Activated naive CD8-positive, alpha-beta T cell treated with anti-CD3 and anti-CD28 coated beads, Interleukin-2, amount 10 ng/mL, durations not matched to agents 7 days and 5 days (primary cell): ENCODE data around the gene MARCO. TPM values are rescaled to one million over a fixed set of nuclear protein-coding genes. Genes with fewer than 3 reads are reported as not detected.

Experiments
- ATAC-seq: fragments of 150-1000 bp; cut with Tn5 transposase; one replicate; pipeline ENCODE4 v1.10.0; 2021; ENCODE audit warnings: low read depth, moderate library complexity
- POLR2A ChIA-PET: fragments of 350-600 bp; sonication (Branson Sonifier 250); formaldehyde crosslinking; loops from one replicate; lab custom pipeline; 2021; ENCODE audit warnings: antibody characterized with exemption; lab: Charles Lee
- DNase-seq: peaks from one replicate; pipeline ENCODE4 v3.0.0; 2021
- H3K27ac Mint-ChIP-seq: one replicate; pipeline ENCODE4 v1.8.0; 2022; ENCODE audit warnings: mild to moderate bottlenecking, mixed read lengths
- H3K27me3 Mint-ChIP-seq: one replicate; pipeline ENCODE4 v1.8.0; 2022; ENCODE audit warnings: mild to moderate bottlenecking, moderate library complexity, mixed read lengths
- H3K36me3 Mint-ChIP-seq: one replicate; pipeline ENCODE4 v1.8.0; 2021; ENCODE audit warnings: mild to moderate bottlenecking, mixed read lengths
- H3K4me1 Mint-ChIP-seq: one replicate; pipeline ENCODE4 v1.8.0; 2021; ENCODE audit warnings: mixed read lengths
- H3K4me3 Mint-ChIP-seq: one replicate; pipeline ENCODE4 v1.8.0; 2022; ENCODE audit warnings: mild to moderate bottlenecking, moderate library complexity, mixed read lengths
- H3K9me3 Mint-ChIP-seq: one replicate; pipeline ENCODE4 v1.8.0; 2021; ENCODE audit warnings: mixed read lengths
- total RNA-seq, 2 experiments: library from RNA; stranded (reverse); gene quantifications; one replicate each; pipeline ENCODE4 v1.2.3, GENCODE V29; 2021

Gene MARCO
- total RNA-seq, 2 experiments from 2014 or later, result 0.26 TPM; not detected in 1

GRCh38 chr2:118971245-118972122 lies 29.5 kb downstream of the MARCO start:
- ATAC-seq (no peak), DNase-seq (no peak)
- no peak overlapping the region for H3K4me3 Mint-ChIP-seq
- no peak overlapping the region for H3K27ac Mint-ChIP-seq
- no peaks in the 10 kb centered on the region for H3K36me3 Mint-ChIP-seq
- no peaks in the 10 kb centered on the region for H3K9me3 Mint-ChIP-seq
- H3K4me1 Mint-ChIP-seq, result no peaks in the 10 kb centered on the region
- POLR2A ChIA-PET, result no interaction called here
- H3K27me3 Mint-ChIP-seq, result peaks cover 6% of the 10 kb centered on the region

DNA sequence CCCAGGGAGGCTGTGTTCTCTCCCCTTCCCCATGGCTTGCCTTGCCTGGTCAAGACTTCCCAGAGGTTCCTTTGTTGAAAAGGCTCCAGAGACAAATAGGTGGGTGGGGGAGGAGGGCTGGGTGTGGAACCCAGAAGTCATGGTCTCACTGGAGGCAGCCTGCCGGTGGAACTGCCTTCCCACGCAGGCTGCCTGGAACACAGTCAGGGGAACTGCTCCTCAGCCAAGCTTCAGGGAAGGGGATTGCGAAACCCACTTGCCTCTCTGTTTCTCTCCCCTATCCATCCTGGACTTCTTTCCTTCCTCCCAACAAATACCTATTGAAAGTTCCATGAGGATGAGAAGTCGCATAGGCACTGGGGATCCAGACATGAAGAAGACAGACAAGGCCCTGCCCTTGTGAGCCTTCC lies 31.6 kb downstream of the MARCO start:
- H3K27ac Mint-ChIP-seq, result no peak overlapping the region
- H3K4me3 Mint-ChIP-seq, result no peak overlapping the region
- ATAC-seq, result no peak
- no peaks in the 10 kb centered on the region for H3K4me1 Mint-ChIP-seq
- peaks cover 3% of the 10 kb centered on the region for H3K9me3 Mint-ChIP-seq
- H3K36me3 Mint-ChIP-seq, result no peaks in the 10 kb centered on the region
- POLR2A ChIA-PET, result no interaction called here
- DNase-seq, result no peak
- H3K27me3 Mint-ChIP-seq, result peaks cover 6% of the 10 kb centered on the region

DNA sequence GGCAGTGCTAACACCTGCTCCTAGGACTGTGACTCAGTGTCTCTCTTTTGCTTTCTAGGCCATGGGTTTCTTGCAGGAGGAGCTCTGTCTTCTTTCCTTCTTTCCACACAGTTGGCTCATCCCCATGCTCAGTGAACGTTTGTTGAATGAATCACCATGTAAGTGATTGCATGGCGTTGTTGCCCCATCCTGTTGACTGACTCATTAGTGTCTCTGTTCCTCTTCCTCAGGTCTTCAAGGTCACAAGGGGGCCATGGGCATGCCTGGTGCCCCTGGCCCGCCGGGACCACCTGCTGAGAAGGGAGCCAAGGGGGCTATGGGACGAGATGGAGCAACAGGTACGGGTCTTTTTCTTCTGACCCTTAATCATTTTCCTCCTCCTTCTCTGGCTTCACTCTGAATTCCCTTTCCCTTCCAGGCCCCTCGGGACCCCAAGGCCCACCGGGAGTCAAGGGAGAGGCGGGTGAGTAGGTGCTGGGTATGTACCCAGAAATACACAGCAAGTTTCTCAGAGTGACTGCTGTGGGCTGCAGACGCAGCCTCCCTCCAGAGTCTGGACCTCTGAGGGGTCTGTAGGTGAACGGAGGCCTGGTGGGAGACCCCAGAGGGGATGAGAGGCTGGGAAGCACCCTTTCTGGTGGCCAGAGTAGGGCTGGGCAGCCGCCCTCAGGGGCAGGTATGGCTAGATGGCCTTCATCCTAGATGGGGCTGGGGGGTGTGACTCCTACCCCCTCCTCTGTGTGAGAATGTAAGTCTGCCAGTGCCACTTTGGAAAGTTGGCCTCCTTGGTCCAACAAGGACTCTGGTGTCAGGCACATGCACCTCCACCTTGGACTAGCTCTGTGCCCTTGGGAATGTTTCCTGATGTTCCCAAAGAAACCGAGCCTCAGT lies 32.4 kb downstream of the MARCO start:
- DNase-seq (no peak), ATAC-seq (no peak)
- Mint-ChIP-seq H3K9me3 (peaks cover 3% of the 10 kb centered on the region), H3K4me1 (no peaks in the 10 kb centered on the region), H3K27me3 (peaks cover 6% of the 10 kb centered on the region), H3K36me3 (no peaks in the 10 kb centered on the region), H3K4me3 (no peak overlapping the region), H3K27ac (no peak overlapping the region)
- POLR2A ChIA-PET, result no interaction called here

GRCh38 chr2:118975133-118975532 lies 33.1 kb downstream of the MARCO start:
- no peaks in the 10 kb centered on the region for H3K4me1 Mint-ChIP-seq
- H3K9me3 Mint-ChIP-seq, result peaks cover 3% of the 10 kb centered on the region
- no peak for DNase-seq
- no peak overlapping the region for H3K27ac Mint-ChIP-seq
- POLR2A ChIA-PET, result no interaction called here
- peaks cover 6% of the 10 kb centered on the region for H3K27me3 Mint-ChIP-seq
- H3K4me3 Mint-ChIP-seq, result no peak overlapping the region
- no peaks in the 10 kb centered on the region for H3K36me3 Mint-ChIP-seq
- ATAC-seq, result no peak

GRCh38 chr2:118978064-118978463 lies 36.1 kb downstream of the MARCO start:
- Mint-ChIP-seq H3K9me3 (peaks cover 3% of the 10 kb centered on the region), H3K36me3 (no peaks in the 10 kb centered on the region), H3K27me3 (peaks cover 3% of the 10 kb centered on the region), H3K4me1 (no peaks in the 10 kb centered on the region), H3K4me3 (no peak overlapping the region), H3K27ac (no peak overlapping the region)
- DNase-seq (no peak), ATAC-seq (no peak)
- POLR2A ChIA-PET, result no interaction called here

GRCh38 chr2:118979152-118979861 lies 37.3 kb downstream of the MARCO start:
- ATAC-seq, result no peak
- H3K27ac Mint-ChIP-seq, result no peak overlapping the region
- no peaks in the 10 kb centered on the region for H3K4me1 Mint-ChIP-seq
- peaks cover 3% of the 10 kb centered on the region for H3K9me3 Mint-ChIP-seq
- POLR2A ChIA-PET, result no interaction called here
- no peaks in the 10 kb centered on the region for H3K36me3 Mint-ChIP-seq
- peaks cover 4% of the 10 kb centered on the region for H3K27me3 Mint-ChIP-seq
- DNase-seq, result no peak
- H3K4me3 Mint-ChIP-seq, result no peak overlapping the region

GRCh38 chr2:118980022-118980421 lies 38.0 kb downstream of the MARCO start:
- H3K4me1 Mint-ChIP-seq, result no peaks in the 10 kb centered on the region
- POLR2A ChIA-PET, result no interaction called here
- DNase-seq, result no peak
- peaks cover 4% of the 10 kb centered on the region for H3K27me3 Mint-ChIP-seq
- ATAC-seq, result no peak
- peaks cover 3% of the 10 kb centered on the region for H3K9me3 Mint-ChIP-seq
- no peak overlapping the region for H3K4me3 Mint-ChIP-seq
- H3K27ac Mint-ChIP-seq, result no peak overlapping the region
- H3K36me3 Mint-ChIP-seq, result no peaks in the 10 kb centered on the region

- Mint-ChIP-seq H3K36me3 (no peaks in the 10 kb centered on the region), H3K27ac (no peak overlapping the region), H3K9me3 (peaks cover 3% of the 10 kb centered on the region), H3K4me3 (no peak overlapping the region), H3K4me1 (no peaks in the 10 kb centered on the region), H3K27me3 (peaks cover 2% of the 10 kb centered on the region)
- POLR2A ChIA-PET, result no interaction called here
- DNase-seq, result no peak
- no peak for ATAC-seq
These were observed 38.6 kb downstream of the MARCO start for GRCh38 chr2:118980573-118980972.

GRCh38 chr2:118981632-118982031 lies 39.6 kb downstream of the MARCO start:
- no peak overlapping the region for H3K27ac Mint-ChIP-seq
- POLR2A ChIA-PET, result no interaction called here
- peaks cover 2% of the 10 kb centered on the region for H3K27me3 Mint-ChIP-seq
- no peak for ATAC-seq
- no peaks in the 10 kb centered on the region for H3K4me1 Mint-ChIP-seq
- no peak for DNase-seq
- H3K9me3 Mint-ChIP-seq, result peaks cover 3% of the 10 kb centered on the region
- no peak overlapping the region for H3K4me3 Mint-ChIP-seq
- H3K36me3 Mint-ChIP-seq, result no peaks in the 10 kb centered on the region

DNA sequence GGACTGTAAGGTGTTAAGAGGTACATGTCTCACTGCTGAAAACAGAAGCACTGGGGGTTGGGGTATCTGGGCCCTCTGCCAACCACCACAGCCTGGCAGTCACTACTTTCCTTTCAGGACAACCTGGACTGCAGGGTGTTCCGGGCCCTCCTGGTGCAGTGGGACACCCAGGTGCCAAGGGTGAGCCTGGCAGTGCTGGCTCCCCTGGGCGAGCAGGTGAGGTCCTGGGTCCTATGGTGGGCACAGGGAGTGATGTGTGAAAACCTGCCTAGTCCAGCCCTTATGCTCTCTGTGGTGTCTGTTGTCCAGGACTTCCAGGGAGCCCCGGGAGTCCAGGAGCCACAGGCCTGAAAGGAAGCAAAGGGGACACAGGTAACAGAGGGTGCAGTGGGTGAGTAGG lies 40.0 kb downstream of the MARCO start:
- no peak for ATAC-seq
- DNase-seq, result no peak
- H3K4me1 Mint-ChIP-seq, result peaks cover 2% of the 10 kb centered on the region
- no peak overlapping the region for H3K27ac Mint-ChIP-seq
- H3K4me3 Mint-ChIP-seq, result no peak overlapping the region
- peaks cover 2% of the 10 kb centered on the region for H3K9me3 Mint-ChIP-seq
- H3K36me3 Mint-ChIP-seq, result no peaks in the 10 kb centered on the region
- POLR2A ChIA-PET, result no interaction called here
- peaks cover 2% of the 10 kb centered on the region for H3K27me3 Mint-ChIP-seq

- no peaks in the 10 kb centered on the region for H3K36me3 Mint-ChIP-seq
- POLR2A ChIA-PET, result no interaction called here
- H3K4me3 Mint-ChIP-seq, result no peak overlapping the region
- ATAC-seq (no peak), DNase-seq (no peak)
- peaks cover 2% of the 10 kb centered on the region for H3K4me1 Mint-ChIP-seq
- no peak overlapping the region for H3K27ac Mint-ChIP-seq
- no peaks in the 10 kb centered on the region for H3K9me3 Mint-ChIP-seq
- peaks cover 2% of the 10 kb centered on the region for H3K27me3 Mint-ChIP-seq
These were observed 41.1 kb downstream of the MARCO start for GRCh38 chr2:118983133-118983532.

- peaks cover 2% of the 10 kb centered on the region for H3K4me1 Mint-ChIP-seq
- DNase-seq (no peak), ATAC-seq (no peak)
- H3K27me3 Mint-ChIP-seq, result peaks cover 2% of the 10 kb centered on the region
- H3K36me3 Mint-ChIP-seq, result no peaks in the 10 kb centered on the region
- H3K27ac Mint-ChIP-seq, result no peak overlapping the region
- no peaks in the 10 kb centered on the region for H3K9me3 Mint-ChIP-seq
- H3K4me3 Mint-ChIP-seq, result no peak overlapping the region
- POLR2A ChIA-PET, result no interaction called here
These were observed 41.9 kb downstream of the MARCO start for GRCh38 chr2:118983915-118984314.

- Mint-ChIP-seq H3K4me1 (peaks cover 2% of the 10 kb centered on the region), H3K4me3 (no peak overlapping the region), H3K27me3 (peaks cover 2% of the 10 kb centered on the region), H3K36me3 (no peaks in the 10 kb centered on the region), H3K9me3 (no peaks in the 10 kb centered on the region), H3K27ac (no peak overlapping the region)
- DNase-seq, result no peak
- ATAC-seq, result peak; percentile 68
- POLR2A ChIA-PET, result no interaction called here
These were observed 44.7 kb downstream of the MARCO start for GRCh38 chr2:118986738-118987137.
